Astrocyte of the spinal cord (primary cell): ENCODE measurements around the gene ZNF324.
"Not testable (repeated sequence)": the region's sequence is repeated elsewhere in the genome, so short reads cannot be mapped to it uniquely, and the experiment has no call there.

Experiments
- DNase-seq: peaks from one replicate; pipeline ENCODE4 v3.0.0; 2011; ENCODE audit warnings: low read depth, low spot score
- H3K4me3 ChIP-seq: 2 replicates; pipeline ENCODE4 v1.5.1; 2011; ENCODE audit warnings: low read depth, mild to moderate bottlenecking, low read length, moderate library complexity
- CTCF ChIP-seq: IDR thresholded peaks from 2 replicates; pipeline ENCODE4 v1.5.1; 2012; ENCODE audit warnings: low read depth, mild to moderate bottlenecking, low read length, inconsistent platforms
- in situ Hi-C: cut with HindIII; loops from 2 replicates; pipeline ENCODE4 v1.10.0; 2017; ENCODE audit warnings: low sequenced_read_pairs

Gene ZNF324

GRCh38 chr19:58466760-58467589 lies at the start of gene ZNF324:
Gene ZNF324 (plus strand): TSS chr19:58467080. CDS start chr19:58469186, 2,106 bp downstream.
- H3K4me3 ChIP-seq = peak within 1 kb of the TSS; percentile 64
- TF ChIP-seq CTCF = no peak
- in situ Hi-C loops = no loop called here
- peak; percentile 96 for DNase-seq

- DNase-seq = no peak
- H3K4me3 ChIP-seq = no peak overlapping the region
- in situ Hi-C loops = no loop called here
- TF ChIP-seq CTCF = no peak
Measured at GRCh38 chr19:58428617-58429016, 38.3 kb upstream of the ZNF324 start.

DNA sequence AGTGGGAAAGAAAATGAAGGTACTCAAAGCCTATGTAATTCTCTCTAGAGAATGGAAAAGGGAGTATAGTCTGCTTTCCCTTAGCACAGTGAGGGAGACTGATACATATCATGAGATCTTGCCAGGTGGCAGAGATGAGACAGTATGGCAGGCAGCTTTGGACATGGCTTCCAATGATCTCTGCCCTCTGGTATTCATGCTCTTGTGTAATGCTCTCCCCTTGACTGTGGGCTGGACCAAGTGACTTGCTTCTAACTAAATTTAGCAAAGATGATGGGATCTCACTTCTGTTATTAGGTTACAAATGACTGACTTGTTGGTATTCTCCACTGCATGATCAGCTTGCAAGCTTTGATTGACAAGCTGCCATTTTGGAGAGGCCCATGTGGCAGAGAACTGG lies 37.1 kb upstream of the ZNF324 start:
- DNase-seq = no peak
- in situ Hi-C loops = no loop called here
- no peak overlapping the region for H3K4me3 ChIP-seq
- no peak for TF ChIP-seq CTCF

GRCh38 chr19:58434217-58434616 lies 32.7 kb upstream of the ZNF324 start:
- DNase-seq = no peak
- in situ Hi-C loops = no loop called here
- no peak overlapping the region for H3K4me3 ChIP-seq
- TF ChIP-seq CTCF = no peak

GRCh38 chr19:58439576-58440554 lies 27.0 kb upstream of the ZNF324 start, which contains the start of gene ZNF132:
Gene ZNF132 (minus strand): TSS chr19:58440153. CDS start chr19:58439821, 332 bp downstream.
- no peak for TF ChIP-seq CTCF
- in situ Hi-C loops = no loop called here
- peak within 1 kb of the TSS; percentile 71 for H3K4me3 ChIP-seq
- DNase-seq = peak; percentile 100

DNA sequence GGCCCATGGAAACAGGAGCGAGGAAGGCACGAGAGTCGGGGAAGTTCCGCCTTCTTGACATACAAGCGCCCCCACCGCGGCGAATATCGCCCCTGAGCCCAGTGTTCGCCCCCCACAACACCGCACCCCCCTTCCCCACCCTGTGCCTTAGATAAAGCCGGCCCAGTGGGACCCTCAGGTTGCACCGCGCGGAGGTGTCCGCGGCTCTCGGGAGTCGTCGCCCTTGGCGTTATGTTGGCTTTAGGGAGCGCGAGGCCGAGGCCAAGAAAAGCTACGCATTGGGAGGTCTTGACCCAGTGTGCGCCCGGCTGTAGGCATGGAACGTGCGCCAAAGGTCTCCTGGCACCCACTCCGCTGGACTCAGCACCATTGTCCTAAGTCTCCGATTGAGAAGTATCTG lies 26.3 kb upstream of the ZNF324 start:
- DNase-seq = no peak
- H3K4me3 ChIP-seq = peak overlapping the region; percentile 71
- in situ Hi-C loops = no loop called here
- TF ChIP-seq CTCF = no peak

- in situ Hi-C loops, H3K4me3 ChIP-seq, DNase-seq: not testable (repeated sequence)
Measured at GRCh38 chr19:58442986-58443385, 23.9 kb upstream of the ZNF324 start.

DNA sequence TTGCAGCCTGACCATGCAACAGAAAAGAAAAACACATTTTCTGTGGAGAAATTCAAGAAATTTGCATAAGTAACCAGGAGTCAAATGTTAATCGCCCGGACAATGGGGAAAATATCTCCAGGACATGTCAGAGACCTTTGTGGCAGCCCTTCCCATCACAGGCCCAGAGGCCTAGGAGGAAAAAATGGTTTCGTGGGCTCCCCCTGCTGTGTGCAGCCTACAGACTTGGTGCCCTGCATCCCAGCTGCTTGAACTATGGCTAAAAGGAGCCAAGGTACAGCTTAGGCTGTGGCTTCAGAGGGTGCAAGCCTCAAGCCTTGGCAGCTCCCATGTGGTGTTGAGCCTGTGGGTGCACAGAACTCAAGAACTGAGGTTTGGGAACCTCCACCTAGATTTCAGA lies 18.0 kb upstream of the ZNF324 start:
- DNase-seq, in situ Hi-C loops: not testable (repeated sequence)

GRCh38 chr19:58449980-58450379 lies 16.9 kb upstream of the ZNF324 start:
- DNase-seq, H3K4me3 ChIP-seq, in situ Hi-C loops: not testable (repeated sequence)

More for the DNA sequence above, 18.0 kb upstream of the ZNF324 start:
- H3K4me3 ChIP-seq = not testable (repeated sequence)
